GM18526 (cell line): Measurements from ENCODE around the gene CDK2AP2.

Experiments used
- POLR2A ChIP-seq: IDR thresholded peaks from 3 replicates; pipeline ENCODE4 v1.6.1; 2011; ENCODE audit not compliant: insufficient read length; ENCODE audit errors: extremely low read depth

The CDK2AP2 gene

GRCh38 chr11:67507864-67508485 lies at the start of gene CDK2AP2:
Gene CDK2AP2, minus strand, starts transcription at chr11:67508162. Its CDS starts 80 bp downstream, at chr11:67508082.
- TF ChIP-seq POLR2A, result peak; percentile 77

- TF ChIP-seq POLR2A, result no peak
These were observed 48.3 kb upstream of the CDK2AP2 start for GRCh38 chr11:67556244-67556643.

- TF ChIP-seq POLR2A, result no peak
These were observed 43.2 kb upstream of the CDK2AP2 start for GRCh38 chr11:67551127-67551526.

- no peak for TF ChIP-seq POLR2A
These were observed 40.7 kb upstream of the CDK2AP2 start for GRCh38 chr11:67548555-67549110.

DNA sequence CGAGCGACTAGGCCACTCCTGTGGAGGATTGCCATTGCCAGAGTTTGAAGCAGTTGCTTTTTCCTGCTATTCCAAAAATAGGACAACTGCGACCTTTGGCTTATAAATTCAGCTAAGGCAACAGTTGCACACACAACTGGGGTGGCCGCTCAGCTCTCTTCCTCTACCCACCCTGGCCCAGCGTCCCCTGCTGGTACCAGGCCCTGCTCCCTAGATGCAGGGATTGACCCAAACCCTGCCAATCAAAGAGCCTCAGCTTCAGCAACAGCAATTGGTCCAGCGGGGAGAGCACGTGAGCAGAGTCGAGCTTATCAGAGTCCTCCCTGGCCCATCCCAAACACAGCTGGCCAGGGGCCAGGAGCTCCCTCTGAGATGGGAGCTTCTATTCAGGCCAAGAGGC lies 37.3 kb upstream of the CDK2AP2 start:
- TF ChIP-seq POLR2A, result no peak

DNA sequence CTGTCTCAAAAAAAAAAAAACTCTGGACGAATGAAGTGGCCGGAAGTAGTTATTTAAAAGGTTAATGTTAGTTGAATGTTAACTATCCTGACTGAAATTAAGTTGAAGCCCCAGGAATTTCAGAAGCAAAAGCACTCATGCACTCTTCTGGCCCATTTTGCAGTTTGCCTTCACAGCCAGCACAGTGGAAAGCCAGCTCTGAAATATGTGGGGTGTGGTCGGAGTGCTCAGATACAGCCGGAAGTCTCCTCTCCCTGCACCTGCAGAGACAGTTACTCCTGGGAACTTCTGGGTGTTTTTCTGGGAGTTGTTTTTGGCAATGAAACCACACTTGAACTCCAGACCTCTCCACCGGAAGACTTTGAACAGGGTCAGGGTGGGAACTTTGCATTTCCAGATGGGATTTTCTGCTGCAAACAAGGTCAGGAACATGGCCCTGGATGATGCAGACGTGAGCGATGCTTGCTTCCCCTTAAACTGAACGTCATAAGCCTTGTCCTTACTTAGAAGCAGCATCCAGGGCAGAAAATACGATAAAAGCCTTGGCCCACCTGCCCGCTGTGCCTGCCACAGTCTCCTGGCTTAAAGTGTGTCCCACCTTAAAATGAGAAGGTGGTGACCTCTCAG lies 36.8 kb upstream of the CDK2AP2 start:
- no peak for TF ChIP-seq POLR2A

DNA sequence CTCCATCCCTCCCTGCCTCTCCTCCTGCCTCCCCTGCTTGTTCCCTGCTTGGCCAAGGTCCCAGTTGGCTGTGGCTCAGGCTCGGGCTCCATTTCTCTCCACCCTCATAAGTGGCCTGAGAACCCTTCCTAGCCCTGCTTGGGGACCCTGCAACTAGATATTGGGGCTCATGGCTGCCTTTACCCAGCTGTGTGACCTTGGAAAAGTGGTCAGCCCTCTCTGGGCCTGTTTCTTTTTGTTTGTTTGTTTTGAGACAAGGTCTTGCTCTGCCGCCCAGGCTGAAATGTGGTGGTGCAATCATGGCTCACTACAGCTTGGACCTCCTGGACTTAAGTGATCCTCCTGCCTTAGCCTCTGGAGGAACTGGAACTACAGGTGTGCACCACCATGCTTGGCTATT lies 35.6 kb upstream of the CDK2AP2 start:
- no peak for TF ChIP-seq POLR2A

DNA sequence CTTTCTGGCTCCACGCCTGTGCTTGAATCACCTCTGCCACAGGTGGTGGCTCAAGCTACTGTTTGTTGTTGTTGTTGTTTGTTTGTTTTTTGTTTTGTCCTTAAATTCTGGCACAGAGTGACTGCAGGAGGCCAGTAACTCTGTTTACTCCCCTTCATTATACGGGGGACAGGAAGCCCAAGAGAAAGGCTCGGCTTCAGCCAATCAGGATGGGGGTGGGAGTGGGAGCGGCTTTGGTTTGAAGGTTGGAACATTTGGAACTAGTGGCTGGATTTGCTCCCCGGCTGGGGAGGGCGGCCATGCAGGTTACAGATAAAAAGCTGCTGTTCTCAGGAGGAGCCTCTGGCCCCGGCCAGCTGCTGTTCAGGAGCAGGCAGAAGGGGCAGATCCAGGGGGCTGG lies 35.0 kb upstream of the CDK2AP2 start:
- TF ChIP-seq POLR2A, result no peak

GRCh38 chr11:67542169-67542568 lies 34.2 kb upstream of the CDK2AP2 start:
- no peak for TF ChIP-seq POLR2A

GRCh38 chr11:67541198-67541597 lies 33.2 kb upstream of the CDK2AP2 start:
- no peak for TF ChIP-seq POLR2A

GRCh38 chr11:67539550-67539949 lies 31.6 kb upstream of the CDK2AP2 start:
- no peak for TF ChIP-seq POLR2A

DNA sequence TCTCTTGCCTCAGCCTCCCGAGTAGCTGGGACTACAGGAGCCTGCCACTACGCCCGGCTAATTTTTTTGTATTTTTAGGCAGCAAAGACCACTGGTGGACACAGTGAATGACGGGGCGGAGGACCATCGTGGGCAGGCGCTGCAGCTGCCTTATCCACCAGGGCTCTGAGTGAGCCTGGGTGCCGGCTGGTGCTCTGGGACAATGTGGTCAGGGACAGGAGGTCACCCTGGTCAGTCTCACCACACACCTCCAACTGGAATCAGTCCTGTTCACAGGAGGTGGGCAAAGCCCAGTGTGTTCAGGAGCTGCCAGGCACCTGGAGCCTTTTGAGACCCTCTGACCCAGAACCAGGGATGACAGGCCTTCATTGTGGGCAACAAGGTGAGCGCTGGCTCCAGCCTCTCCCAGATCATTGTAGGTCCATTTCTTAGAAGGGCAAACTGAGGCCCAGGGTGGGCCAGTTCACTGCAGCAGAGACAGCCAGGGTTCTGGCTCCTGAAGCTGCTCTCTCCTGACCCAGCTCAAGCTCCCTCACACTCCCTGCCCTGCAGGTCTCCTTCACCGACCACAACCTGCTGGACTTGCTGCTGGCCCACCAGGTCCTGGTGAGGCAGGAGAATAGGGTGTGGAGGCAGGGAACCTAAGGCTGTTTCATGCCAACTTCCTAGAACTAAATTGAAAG lies 31.0 kb upstream of the CDK2AP2 start:
- TF ChIP-seq POLR2A, result no peak

DNA sequence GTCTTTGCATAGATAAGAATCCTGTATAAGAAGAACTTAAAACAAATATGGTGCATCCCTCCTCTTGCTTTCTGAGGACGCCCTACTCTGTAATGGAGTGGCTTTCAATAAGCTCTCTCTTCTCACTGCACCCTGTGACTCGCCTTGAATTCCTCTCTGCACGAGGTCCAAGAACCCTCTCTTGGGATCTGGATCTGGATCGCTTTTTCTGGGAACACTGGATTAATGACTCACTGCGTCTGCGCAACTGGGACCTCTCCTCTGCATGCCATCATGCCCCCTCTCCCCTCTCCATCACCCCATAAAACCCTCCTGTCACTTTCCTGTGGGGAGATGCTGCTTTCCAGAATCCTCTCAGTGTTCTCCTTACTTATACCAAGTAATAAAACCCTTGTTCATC lies 30.3 kb upstream of the CDK2AP2 start:
- TF ChIP-seq POLR2A, result no peak

DNA sequence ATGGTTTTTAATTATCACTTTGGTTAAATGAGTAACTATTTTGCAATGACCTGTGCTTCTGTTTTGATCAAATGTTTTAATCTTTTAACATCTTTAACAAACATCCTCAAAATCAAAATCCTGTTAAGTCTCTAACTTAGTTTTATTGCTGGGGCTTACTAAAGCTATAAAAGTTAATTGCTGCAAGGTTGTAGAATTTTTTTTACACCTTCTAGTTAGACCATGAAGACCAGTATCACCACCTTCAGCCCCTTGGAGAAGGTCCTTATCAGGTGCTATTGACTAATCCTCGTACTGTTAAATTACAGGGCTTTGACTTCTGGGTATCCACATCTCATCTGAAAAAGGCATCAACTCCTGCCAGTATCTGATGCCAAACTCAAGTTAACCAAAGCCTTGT lies 27.6 kb upstream of the CDK2AP2 start:
- TF ChIP-seq POLR2A, result no peak

DNA sequence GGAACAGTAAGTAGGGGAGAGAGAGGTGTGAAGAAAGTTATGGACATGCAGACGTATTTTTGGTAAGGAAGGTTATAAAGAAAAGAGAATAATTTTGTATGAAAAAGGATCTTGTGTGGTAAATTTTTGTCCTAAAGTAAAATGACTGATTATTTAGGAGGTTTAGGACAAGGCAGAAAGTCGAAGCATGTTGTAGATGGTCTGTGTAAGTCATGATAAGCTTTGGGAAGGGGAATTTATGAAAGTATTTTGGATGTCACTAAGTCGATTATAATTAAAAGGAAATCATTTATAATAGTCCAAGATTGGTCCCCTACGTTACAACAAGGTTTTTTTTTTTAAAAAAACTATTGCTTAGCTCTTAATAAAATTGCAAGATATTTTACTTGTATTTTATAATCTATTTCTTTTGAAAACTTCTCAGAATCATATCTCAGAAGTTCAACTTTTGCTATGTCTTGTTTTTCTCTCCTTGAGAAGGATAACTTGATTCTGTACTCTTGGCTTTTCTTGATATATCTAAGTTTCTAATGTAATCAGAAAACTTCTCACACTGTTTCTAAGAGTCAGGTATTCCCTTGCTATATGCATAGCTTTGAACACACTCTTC lies 26.2 kb upstream of the CDK2AP2 start:
- TF ChIP-seq POLR2A, result no peak

- no peak for TF ChIP-seq POLR2A
These were observed 24.9 kb upstream of the CDK2AP2 start for GRCh38 chr11:67532889-67533288.
